Ovary (tissue), 3 donors: ENCODE data around the gene TSPAN2.

Experiments used
- CTCF ChIP-seq, 3 donors: fragments of 450-650 bp in 2 of 3; fragments of 200-600 bp in 1 of 3; IDR thresholded peaks; one replicate each; pipeline versions ENCODE4 v1.5.1 to v1.8.0; 2016 to 2022; ENCODE audit warnings: antibody characterized with exemption in 3 of 3, mild to moderate bottlenecking in 1 of 3
- EP300 ChIP-seq: sonication (generic); formaldehyde crosslinking; IDR thresholded peaks from one replicate; pipeline ENCODE4 v1.6.1; 2017; ENCODE audit warnings: antibody characterized with exemption
- POLR2A ChIP-seq: fragments of 450-650 bp; IDR thresholded peaks from one replicate; pipeline ENCODE4 v1.6.1; 2017; ENCODE audit warnings: antibody characterized with exemption, mild to moderate bottlenecking, moderate library complexity
- donor health status: DM: no; HTN: no; CAD: no.

DNA sequence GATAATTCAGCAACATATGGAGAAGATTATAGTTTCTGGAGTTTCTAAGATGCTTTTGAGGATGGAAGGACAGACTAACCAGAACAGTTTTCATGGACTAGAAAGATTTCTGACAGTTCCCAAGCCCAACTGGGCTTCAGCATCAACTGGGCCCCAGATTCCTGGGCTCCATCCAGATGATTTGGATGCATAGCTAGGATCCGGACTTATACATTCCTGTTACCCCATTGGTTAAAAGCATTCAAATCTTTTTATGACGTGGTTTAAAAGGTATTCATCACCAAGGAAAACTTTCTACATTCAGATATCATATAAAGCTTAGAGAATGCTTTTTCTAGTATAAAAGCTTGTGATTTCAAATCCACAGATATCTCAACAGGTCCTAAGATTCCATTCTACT, 30.0 kb downstream of the TSPAN2 start:
- no peak for TF ChIP-seq CTCF (IDR thresholded peaks at IDR 0.05)
- TF ChIP-seq POLR2A = no peak
- no peak for TF ChIP-seq EP300
